Upper lobe of left lung (tissue), 6 donors: ENCODE measurements around the gene NPIPA1. TPM values are rescaled to one million over a fixed set of nuclear protein-coding genes. Genes with fewer than 3 reads are reported as not detected.
"Not testable (repeated sequence)": the region's sequence is repeated elsewhere in the genome, so short reads cannot be mapped to it uniquely, and the experiment has no call there.

Experiments used
- ATAC-seq, 2 donors: fragments of 200-7000 bp; cut with Tn5 transposase; one replicate each; pipeline ENCODE4 v1.9.1; 2022; ENCODE audit warnings: mild to moderate bottlenecking in 2 of 2, moderate library complexity in 2 of 2; ENCODE audit not compliant: low FRiP score in 2 of 2
- DNase-seq, 2 donors: peaks; one replicate each; pipeline ENCODE4 v3.0.0-alpha.2; 2019 to 2020
- H3K27ac ChIP-seq, 4 donors: fragments of 200-600 bp; sonication (generic); one replicate each; pipeline ENCODE4 v1.5.1; 2016 to 2019
- H3K27me3 ChIP-seq, 4 donors: fragments of 200-600 bp; sonication (generic); one replicate each; pipeline ENCODE4 v1.5.1; 2017 to 2019
- H3K36me3 ChIP-seq, 4 donors: fragments of 200-600 bp; sonication (generic); one replicate each; pipeline ENCODE4 v1.5.1; 2016 to 2019
- H3K4me1 ChIP-seq, 4 donors: fragments of 200-600 bp; sonication (generic); one replicate each; pipeline ENCODE4 v1.5.1; 2018 to 2019
- H3K4me3 ChIP-seq, 4 donors: fragments of 200-600 bp; sonication (generic); one replicate each; pipeline ENCODE4 v1.5.1; 2017 to 2019; ENCODE audit warnings: mild to moderate bottlenecking in 2 of 4, moderate library complexity in 1 of 4
- H3K9me3 ChIP-seq, 4 donors: fragments of 200-600 bp; sonication (generic); one replicate each; pipeline ENCODE4 v1.5.1; 2018 to 2019
- WGBS, 2 donors: methylation state at CpG; one replicate each; pipeline ENCODE4 v1.1.5; 2017 to 2018; 5-methylcytosine and 5-hydroxymethylcytosine counted together
- total RNA-seq, 6 donors: library from RNA; depleted of rRNA in 4 of 6; stranded (reverse); fragments of >200 nt in 4 of 6; gene quantifications; one replicate each; pipeline versions ENCODE4 v1.1.0 to v1.2.1, GENCODE V29; 2016 to 2021
- donor health status: DM: no; HTN: no; CAD: no; lungs with moderate emphysema.
- donor health status: DM: no; HTN: yes; CAD: no; lungs with severe emphysema.

The NPIPA1 gene
- total RNA-seq, 6 donors from 2014 or later = 49.3 to 189 (median 79.1) TPM

DNA sequence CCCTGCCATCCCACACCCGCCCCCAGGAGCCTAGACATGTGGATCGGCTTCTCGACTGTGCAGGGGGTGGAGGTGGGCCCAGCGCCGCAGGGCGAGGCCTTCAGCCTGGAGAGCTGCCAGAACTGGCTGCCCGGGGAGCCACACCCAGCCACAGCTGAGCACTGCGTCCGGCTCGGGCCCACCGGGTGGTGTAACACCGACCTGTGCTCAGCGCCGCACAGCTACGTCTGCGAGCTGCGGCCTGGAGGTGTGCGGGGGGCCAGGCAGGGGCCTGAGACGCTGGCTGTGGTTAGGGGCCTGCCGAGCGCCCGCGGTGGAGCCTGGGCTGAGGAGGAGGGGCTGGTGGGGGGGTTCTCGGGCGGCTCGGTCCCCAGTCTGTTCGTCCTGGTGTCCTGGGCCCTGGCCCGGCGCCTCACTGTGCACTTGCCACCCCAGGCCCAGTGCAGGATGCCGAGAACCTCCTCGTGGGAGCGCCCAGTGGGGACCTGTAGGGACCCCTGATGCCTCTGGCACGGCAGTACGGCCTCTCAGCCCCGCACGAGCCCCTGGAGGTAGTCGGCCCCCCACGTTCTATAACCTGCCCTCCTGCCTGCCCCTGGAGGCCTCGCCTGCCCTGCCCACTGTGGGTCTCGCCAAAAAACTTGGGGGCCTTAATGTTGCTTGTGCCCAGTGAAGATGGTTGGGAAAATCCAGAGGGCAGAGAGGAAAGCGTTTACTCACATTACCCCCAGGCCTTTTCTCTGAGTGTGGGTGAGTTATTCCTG is 17.2 kb upstream of the NPIPA1 start:
- DNase-seq = peak in 1 of 2 donors; percentile 80
- H3K4me1 ChIP-seq, H3K9me3 ChIP-seq, H3K27me3 ChIP-seq, ATAC-seq, H3K27ac ChIP-seq, H3K4me3 ChIP-seq, H3K36me3 ChIP-seq: not testable (repeated sequence)
- 90 to 92% methylated on average over 4 to 9 of the region's 41 CpGs for WGBS, 2 donors

DNA sequence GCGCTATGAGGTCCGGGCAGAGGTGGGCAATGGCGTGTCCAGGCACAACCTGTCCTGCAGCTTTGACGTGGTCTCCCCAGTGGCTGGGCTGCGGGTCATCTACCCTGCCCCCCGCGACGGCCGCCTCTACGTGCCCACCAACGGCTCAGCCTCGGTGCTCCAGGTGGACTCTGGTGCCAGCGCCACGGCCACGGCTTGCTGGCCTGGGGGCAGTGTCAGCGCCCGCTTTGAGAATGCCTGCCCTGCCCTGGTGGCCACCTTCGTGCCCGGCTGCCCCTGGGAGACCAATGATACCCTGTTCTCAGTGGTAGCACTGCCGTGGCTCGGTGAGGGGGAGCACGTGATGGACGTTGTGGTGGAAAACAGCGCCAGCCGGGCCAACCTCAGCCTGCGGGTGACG is 15.0 kb upstream of the NPIPA1 start:
- not testable (repeated sequence) for H3K27ac ChIP-seq, H3K9me3 ChIP-seq, H3K27me3 ChIP-seq, H3K4me3 ChIP-seq, H3K4me1 ChIP-seq, ATAC-seq, H3K36me3 ChIP-seq
- peak in 1 of 2 donors; percentile 75 for DNase-seq
- WGBS, 2 donors = no CpG with 5 or more reads among the region's 27 CpGs

DNA sequence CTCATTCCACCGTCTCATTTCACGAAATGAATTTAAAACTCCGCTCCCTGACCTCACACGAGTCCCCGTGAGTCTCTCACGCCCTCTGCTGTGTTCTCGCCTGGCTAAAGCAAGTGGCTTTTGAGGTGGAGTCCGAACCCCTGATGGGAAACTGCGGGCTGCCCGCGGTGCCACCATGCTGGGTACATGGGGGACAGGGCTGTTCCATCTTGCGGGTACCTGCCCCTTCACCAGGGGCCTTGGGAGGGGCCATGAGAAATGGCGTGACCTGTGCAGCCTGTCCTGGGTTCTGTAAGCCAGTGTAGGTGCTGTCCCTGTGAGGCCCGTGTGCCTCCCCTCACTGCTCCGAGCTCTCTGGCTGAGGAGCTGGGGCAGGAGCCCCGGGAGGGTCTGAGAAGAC is 14.3 kb upstream of the NPIPA1 start:
- H3K27ac ChIP-seq, H3K36me3 ChIP-seq, H3K4me1 ChIP-seq, H3K27me3 ChIP-seq, H3K9me3 ChIP-seq, H3K4me3 ChIP-seq, ATAC-seq: not testable (repeated sequence)
- WGBS, 2 donors = 93% methylated on average over 6 of the region's 16 CpGs; no CpG with 5 or more reads in 1 of the 2 donors
- peak in 1 of 2 donors; percentile 82 for DNase-seq

DNA sequence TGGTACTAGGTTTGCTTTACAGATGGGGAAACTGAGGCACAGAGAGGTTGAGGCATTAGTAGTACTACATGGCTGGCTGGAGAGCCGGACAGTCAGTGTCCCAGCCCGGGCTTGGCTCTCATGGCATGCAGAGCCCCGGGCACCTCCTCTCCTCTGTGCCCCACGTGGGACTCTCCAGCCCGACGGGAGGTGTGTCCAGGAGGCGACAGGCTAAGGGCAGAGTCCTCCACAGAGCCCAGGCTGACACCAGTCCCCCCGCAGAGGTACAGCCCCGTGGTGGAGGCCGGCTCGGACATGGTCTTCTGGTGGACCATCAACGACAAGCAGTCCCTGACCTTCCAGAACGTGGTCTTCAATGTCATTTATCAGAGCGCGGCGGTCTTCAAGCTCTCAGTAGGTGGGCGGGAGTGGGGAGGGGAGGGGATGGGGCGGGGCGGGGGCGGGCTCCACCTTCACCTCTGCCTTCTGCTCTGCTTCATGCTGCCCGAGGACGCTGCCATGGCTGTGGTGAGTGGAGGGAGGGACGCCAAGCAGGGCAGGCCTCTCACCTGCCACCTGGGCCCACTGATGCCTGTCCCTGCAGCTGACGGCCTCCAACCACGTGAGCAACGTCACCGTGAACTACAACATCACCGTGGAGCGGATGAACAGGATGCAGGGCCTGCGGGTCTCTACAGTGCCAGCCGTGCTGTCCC is 13.7 kb upstream of the NPIPA1 start:
- ATAC-seq, H3K4me1 ChIP-seq, H3K27ac ChIP-seq, H3K36me3 ChIP-seq, H3K4me3 ChIP-seq, H3K9me3 ChIP-seq, H3K27me3 ChIP-seq: not testable (repeated sequence)
- peak in 1 of 2 donors; percentile 63 for DNase-seq
- WGBS, 2 donors = 80% methylated on average over 2 of the region's 31 CpGs; no CpG with 5 or more reads in 1 of the 2 donors

DNA sequence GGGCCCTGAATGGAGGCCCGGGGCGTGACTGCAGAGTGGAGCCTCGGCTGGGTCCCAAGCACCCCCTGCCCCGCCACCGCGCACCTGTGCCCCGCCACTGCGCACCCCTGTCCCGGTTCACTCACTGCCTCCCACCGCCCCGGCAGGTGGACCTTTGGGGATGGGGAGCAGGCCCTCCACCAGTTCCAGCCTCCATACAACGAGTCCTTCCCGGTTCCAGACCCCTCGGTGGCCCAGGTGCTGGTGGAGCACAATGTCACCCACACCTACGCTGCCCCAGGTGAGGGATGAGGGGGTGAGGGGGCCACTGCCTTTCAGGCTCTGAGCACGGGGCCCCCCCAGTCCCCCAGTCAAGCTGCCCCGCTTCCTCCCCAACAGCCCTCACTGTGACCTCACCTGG is 12.9 kb upstream of the NPIPA1 start:
- H3K4me1 ChIP-seq = not testable (repeated sequence)

DNA sequence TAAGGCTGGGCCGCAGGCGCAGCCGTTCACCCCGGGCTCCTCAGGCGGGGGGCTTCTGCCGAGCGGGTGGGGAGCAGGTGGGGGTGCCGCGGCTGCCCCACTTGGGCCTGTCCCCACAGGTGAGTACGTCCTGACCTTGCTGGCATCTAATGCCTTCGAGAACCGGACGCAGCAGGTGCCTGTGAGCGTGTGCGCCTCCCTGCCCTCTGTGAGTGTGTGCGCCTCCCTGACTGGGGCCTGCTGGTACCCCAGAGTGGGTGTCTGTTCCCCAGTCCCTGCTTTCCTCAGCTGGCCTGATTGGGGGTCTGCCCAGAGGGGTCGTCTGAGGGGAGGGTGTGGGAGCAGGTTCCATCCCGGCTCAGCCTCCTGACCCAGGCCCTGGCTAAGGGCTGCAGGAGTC is 12.3 kb upstream of the NPIPA1 start:
- no CpG with 5 or more reads among the region's 18 CpGs for WGBS, 2 donors
- peak in 1 of 2 donors; percentile 63 for DNase-seq
- not testable (repeated sequence) for H3K9me3 ChIP-seq, H3K27ac ChIP-seq, H3K4me1 ChIP-seq, ATAC-seq, H3K27me3 ChIP-seq, H3K4me3 ChIP-seq, H3K36me3 ChIP-seq

More for the DNA sequence above, 12.9 kb upstream of the NPIPA1 start:
- WGBS, 2 donors = no CpG with 5 or more reads among the region's 17 CpGs
- not testable (repeated sequence) for H3K36me3 ChIP-seq, H3K4me3 ChIP-seq, ATAC-seq, H3K9me3 ChIP-seq, H3K27ac ChIP-seq, H3K27me3 ChIP-seq
- peak in 1 of 2 donors; percentile 38 for DNase-seq

DNA sequence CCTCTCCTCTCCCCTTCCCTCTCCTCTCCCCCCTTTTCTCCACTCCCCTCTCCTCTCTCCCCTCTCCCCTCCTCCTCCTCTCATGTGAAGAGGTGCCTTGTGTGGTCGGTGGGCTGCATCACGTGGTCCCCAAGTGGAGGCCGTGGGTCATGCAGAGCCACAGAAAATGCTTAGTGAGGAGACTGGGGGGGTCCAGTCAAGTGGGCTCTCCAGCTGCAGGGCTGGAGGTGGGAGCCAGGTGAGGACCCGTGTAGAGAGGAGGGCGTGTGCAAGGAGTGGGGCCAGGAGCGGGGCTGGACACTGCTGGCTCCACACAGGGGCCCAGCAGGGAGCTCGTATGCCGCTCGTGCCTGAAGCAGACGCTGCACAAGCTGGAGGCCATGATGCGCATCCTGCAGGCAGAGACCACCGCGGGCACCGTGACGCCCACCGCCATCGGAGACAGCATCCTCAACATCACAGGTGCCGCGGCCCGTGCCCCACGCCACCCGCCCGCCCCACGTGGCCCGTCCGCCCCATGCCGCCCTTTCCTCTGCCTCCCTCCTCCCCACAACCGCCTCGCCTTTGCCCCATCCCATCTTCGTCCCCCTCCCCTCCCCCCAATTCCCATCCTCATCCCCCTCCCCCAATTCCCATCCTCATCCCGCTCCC is 9.1 kb upstream of the NPIPA1 start:
- DNase-seq (peak in 1 of 2 donors; percentile 54), ATAC-seq (peak; percentile 82 to 93)
- H3K27me3 ChIP-seq, H3K4me3 ChIP-seq, H3K36me3 ChIP-seq, H3K27ac ChIP-seq, H3K9me3 ChIP-seq, H3K4me1 ChIP-seq: not testable (repeated sequence)
- WGBS, 2 donors = 74% methylated on average over 6 to 7 of the region's 31 CpGs

DNA sequence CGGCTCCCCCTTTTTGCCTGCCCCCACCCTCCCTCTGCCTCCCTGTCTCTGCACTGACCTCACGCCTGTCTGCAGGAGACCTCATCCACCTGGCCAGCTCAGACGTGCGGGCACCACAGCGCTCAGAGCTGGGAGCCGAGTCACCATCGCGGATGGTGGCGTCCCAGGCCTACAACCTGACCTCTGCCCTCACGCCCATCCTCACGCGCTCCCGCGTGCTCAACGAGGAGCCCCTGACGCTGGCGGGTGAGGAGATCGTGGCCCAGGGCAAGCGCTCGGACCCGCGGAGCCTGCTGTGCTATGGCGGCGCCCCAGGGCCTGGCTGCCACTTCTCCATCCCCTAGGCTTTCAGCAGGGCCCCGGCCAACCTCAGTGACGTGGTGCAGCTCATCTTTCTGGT is 8.1 kb upstream of the NPIPA1 start:
- 94% methylated on average over 20 of the region's 26 CpGs; no CpG with 5 or more reads in 1 of the 2 donors for WGBS, 2 donors

DNA sequence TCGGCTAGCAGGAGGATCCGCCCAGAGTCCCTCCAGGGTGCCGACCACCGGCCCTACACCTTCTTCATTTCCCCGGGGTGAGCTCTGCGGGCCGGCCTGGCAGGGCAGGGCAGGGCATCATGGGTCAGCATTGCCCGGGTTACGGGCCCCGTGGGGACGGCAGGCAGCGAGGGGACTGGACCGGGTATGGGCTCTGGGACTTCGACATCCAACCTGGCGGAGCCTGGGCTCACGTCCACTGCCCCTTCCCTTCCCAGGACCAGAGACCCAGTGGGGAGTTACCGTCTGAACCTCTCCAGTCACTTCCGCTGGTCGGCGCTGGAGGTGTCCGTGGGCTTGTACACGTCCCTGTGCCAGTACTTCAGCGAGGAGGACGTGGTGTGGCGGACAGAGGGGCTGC is 7.0 kb upstream of the NPIPA1 start:
- H3K27me3 ChIP-seq, ATAC-seq, H3K27ac ChIP-seq, H3K9me3 ChIP-seq, H3K4me1 ChIP-seq, H3K36me3 ChIP-seq, H3K4me3 ChIP-seq: not testable (repeated sequence)
- peak in 1 of 2 donors; percentile 11 for DNase-seq
- no CpG with 5 or more reads among the region's 25 CpGs for WGBS, 2 donors

More for the DNA sequence above, 8.1 kb upstream of the NPIPA1 start:
- not testable (repeated sequence) for H3K4me3 ChIP-seq, H3K36me3 ChIP-seq, H3K9me3 ChIP-seq, H3K27me3 ChIP-seq, H3K4me1 ChIP-seq, H3K27ac ChIP-seq, ATAC-seq
- peak in 1 of 2 donors; percentile 68 for DNase-seq

DNA sequence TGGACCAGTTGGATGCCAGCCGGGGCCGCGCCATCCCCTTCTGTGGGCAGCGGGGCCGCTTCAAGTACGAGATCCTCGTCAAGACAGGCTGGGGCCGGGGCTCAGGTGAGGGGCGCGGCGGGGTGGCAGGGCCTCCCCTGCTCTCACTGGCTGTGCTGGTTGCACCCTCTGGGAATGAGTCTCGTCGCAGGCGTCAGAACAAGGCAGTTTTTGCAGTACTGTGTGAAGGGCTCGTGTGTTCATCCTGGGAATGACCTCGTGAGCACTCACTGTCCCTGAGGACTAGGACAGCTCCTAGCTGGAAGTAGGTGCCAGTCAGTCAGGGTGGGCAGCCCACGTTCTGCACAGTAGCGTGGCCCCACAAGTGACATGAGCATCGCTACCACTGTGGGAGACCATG is 6.3 kb upstream of the NPIPA1 start:
- not testable (repeated sequence) for ATAC-seq, H3K36me3 ChIP-seq, H3K9me3 ChIP-seq, H3K27me3 ChIP-seq, H3K4me1 ChIP-seq, H3K27ac ChIP-seq, H3K4me3 ChIP-seq
- no CpG with 5 or more reads among the region's 19 CpGs for WGBS, 2 donors
- peak in 1 of 2 donors; percentile 20 for DNase-seq

DNA sequence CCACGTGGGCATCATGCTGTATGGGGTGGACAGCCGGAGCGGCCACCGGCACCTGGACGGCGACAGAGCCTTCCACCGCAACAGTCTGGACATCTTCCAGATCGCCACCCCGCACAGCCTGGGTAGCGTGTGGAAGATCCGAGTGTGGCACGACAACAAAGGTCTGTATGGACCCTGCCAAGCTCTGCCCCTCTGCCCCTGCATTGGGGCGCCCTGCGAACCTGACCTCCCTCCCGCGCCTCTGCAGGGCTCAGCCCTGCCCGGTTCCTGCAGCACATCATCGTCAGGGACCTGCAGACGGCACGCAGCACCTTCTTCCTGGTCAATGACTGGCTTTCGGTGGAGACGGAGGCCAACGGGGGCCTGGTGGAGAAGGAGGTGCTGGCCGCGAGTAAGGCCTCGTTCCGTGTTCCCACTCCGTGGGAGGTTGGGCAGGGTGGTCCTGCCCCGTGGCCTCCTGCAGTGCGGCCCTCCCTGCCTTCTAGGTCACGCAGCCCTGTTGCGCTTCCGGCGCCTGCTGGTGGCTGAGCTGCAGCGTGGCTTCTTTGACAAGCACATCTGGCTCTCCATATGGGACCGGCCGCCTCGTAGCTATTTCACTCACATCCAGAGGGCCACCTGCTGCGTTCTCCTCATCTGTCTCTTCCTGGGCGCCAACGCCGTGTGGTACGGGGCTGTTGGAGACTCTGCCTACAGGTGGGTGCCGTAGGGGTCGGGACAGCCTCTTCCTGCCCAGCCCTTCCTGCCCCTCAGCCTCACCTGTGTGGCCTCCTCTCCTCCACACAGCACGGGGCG is 4.5 kb upstream of the NPIPA1 start:
- peak in 1 of 2 donors; percentile 76 for DNase-seq
- not testable (repeated sequence) for ATAC-seq, H3K4me1 ChIP-seq, H3K4me3 ChIP-seq, H3K27me3 ChIP-seq, H3K27ac ChIP-seq, H3K9me3 ChIP-seq, H3K36me3 ChIP-seq
- no CpG with 5 or more reads among the region's 47 CpGs for WGBS, 2 donors

DNA sequence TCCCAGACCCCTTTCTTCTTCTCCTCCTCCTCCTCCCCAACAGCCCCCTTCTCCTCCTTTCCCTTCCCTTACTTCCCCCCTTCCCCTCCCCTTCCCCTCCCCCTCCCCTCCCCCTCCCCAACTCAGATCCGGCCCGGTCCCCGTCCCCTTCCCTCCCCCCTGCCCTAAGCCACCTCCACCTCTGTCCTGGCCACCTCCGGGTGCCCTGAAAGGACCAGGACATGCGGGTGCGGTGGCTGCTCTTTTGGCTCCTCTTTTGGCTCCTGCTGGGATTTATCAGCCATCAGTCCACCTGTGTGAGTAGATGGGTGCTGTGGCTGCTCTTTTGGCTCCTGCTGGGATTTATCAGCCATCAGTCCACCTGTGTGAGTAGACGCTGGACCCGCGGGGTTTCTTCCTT is 751 bp downstream of the NPIPA1 start:
- H3K4me1 ChIP-seq, H3K27me3 ChIP-seq, H3K4me3 ChIP-seq, H3K9me3 ChIP-seq, ATAC-seq, H3K27ac ChIP-seq, H3K36me3 ChIP-seq: not testable (repeated sequence)
- DNase-seq = peak in 1 of 2 donors; percentile 16
- WGBS, 2 donors = 60% methylated on average over 6 of the region's 9 CpGs; no CpG with 5 or more reads in 1 of the 2 donors
